ENCODE results near the gene SMIM36. TPM values are rescaled to one million over a fixed set of nuclear protein-coding genes. Genes with fewer than 3 reads are reported as not detected.

Gene SMIM36
- total and polyA plus RNA-seq, 10 of the 15 experiments (the other 5 are each of a cell fraction or from before 2014, with no cell fraction given), result not detected

GRCh38 chr17:55437159-55437605, 74.1 kb downstream of the SMIM36 start (continued):
- TF ChIP-seq ZNF687 (IDR thresholded peaks at IDR 0.05), result no peak
- 0 out of 2 replicates have a peak, but pooled peaks have one; percentile 9 for TF ChIP-seq RCOR1 (conservative IDR thresholded peaks at IDR 0.05; ENCODE audit: low read depth, low read length)
- 0 out of 2 replicates have a peak, but pooled peaks have one; percentile 38 for TF ChIP-seq TCF3 (IDR thresholded peaks at IDR 0.05; ENCODE audit: borderline replicate concordance, insufficient read depth, low read depth, low read length)
- TF ChIP-seq IKZF1 (conservative IDR thresholded peaks at IDR 0.05), result peak; percentile 90
- TF ChIP-seq POLR2AphosphoS2 (IDR thresholded peaks at IDR 0.05; ENCODE audit: low read depth, low read length), result no peak
- peak; percentile 75 to 77 for TF ChIP-seq BHLHE40 (IDR thresholded peaks at IDR 0.05; ENCODE audit: borderline replicate concordance in 1 of 2, low read depth in 2 of 2, low read length in 1 of 2)
- TF ChIP-seq BRCA1 (IDR thresholded peaks at IDR 0.05; ENCODE audit: low read depth, low read length), result no peak
- no peak for TF ChIP-seq ZBTB11 (CRISPR knock-in tag; IDR thresholded peaks at IDR 0.05)
- no peak for TF ChIP-seq ZNF274 (IDR thresholded peaks at IDR 0.05; ENCODE audit: insufficient read depth, insufficient read length)
- TF ChIP-seq SIX5 (IDR thresholded peaks at IDR 0.05; ENCODE audit: low read depth, low read length, severe bottlenecking), result no peak
- peak; percentile 75 for TF ChIP-seq ATF2 (IDR thresholded peaks at IDR 0.05; ENCODE audit: low read length)
- TF ChIP-seq NKRF (conservative IDR thresholded peaks at IDR 0.05), result 0 out of 2 replicates have a peak, but pooled peaks have one; percentile 16
- no peak for TF ChIP-seq SMARCA5 (IDR thresholded peaks at IDR 0.05)
- TF ChIP-seq FOXK2 (IDR thresholded peaks at IDR 0.05), result no peak
- no peak for TF ChIP-seq CBX3 (IDR thresholded peaks at IDR 0.05; ENCODE audit: borderline replicate concordance, low read depth)
- peak; percentile 78; the same call in 1 of the 2 replicates for TF ChIP-seq TCF12 (IDR thresholded peaks at IDR 0.05; ENCODE audit: low read depth, low read length)
